PFSK-1 (cell line): ENCODE results near the gene NABP2.

Source experiments
- TAF1 ChIP-seq: IDR thresholded peaks from 2 replicates; pipeline ENCODE4 v1.6.1; 2012; ENCODE audit warnings: low read length, control low read depth, borderline replicate concordance; ENCODE audit not compliant: insufficient read depth
- TF ChIP-seq, protein P1 (sequence below), 2 experiments: IDR thresholded peaks; 2 replicates each; pipeline versions ENCODE4 v1.6.1 to v1.8.0; 2011 to 2012; ENCODE audit warnings: low read depth in 2 of 2, low read length in 2 of 2, control low read depth in 1 of 2, inconsistent platforms in 1 of 2, mild to moderate bottlenecking in 1 of 2, moderate library complexity in 1 of 2; ENCODE audit not compliant: insufficient read depth in 1 of 2

GRCh38 chr12:56237552-56237951, 13.4 kb downstream of the NABP2 start:
- TF ChIP-seq, protein P1, sequence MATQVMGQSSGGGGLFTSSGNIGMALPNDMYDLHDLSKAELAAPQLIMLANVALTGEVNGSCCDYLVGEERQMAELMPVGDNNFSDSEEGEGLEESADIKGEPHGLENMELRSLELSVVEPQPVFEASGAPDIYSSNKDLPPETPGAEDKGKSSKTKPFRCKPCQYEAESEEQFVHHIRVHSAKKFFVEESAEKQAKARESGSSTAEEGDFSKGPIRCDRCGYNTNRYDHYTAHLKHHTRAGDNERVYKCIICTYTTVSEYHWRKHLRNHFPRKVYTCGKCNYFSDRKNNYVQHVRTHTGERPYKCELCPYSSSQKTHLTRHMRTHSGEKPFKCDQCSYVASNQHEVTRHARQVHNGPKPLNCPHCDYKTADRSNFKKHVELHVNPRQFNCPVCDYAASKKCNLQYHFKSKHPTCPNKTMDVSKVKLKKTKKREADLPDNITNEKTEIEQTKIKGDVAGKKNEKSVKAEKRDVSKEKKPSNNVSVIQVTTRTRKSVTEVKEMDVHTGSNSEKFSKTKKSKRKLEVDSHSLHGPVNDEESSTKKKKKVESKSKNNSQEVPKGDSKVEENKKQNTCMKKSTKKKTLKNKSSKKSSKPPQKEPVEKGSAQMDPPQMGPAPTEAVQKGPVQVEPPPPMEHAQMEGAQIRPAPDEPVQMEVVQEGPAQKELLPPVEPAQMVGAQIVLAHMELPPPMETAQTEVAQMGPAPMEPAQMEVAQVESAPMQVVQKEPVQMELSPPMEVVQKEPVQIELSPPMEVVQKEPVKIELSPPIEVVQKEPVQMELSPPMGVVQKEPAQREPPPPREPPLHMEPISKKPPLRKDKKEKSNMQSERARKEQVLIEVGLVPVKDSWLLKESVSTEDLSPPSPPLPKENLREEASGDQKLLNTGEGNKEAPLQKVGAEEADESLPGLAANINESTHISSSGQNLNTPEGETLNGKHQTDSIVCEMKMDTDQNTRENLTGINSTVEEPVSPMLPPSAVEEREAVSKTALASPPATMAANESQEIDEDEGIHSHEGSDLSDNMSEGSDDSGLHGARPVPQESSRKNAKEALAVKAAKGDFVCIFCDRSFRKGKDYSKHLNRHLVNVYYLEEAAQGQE (IDR thresholded peaks at IDR 0.05; ENCODE audit: insufficient read depth in 1 of 2, low read depth in 2 of 2, low read length in 2 of 2) = no peak
- TF ChIP-seq TAF1 = no peak
